Measurements from ENCODE around the gene OR1M1.
"Not testable (repeated sequence)": the region's sequence is repeated elsewhere in the genome, so short reads cannot be mapped to it uniquely, and the experiment has no call there.

The OR1M1 gene

DNA sequence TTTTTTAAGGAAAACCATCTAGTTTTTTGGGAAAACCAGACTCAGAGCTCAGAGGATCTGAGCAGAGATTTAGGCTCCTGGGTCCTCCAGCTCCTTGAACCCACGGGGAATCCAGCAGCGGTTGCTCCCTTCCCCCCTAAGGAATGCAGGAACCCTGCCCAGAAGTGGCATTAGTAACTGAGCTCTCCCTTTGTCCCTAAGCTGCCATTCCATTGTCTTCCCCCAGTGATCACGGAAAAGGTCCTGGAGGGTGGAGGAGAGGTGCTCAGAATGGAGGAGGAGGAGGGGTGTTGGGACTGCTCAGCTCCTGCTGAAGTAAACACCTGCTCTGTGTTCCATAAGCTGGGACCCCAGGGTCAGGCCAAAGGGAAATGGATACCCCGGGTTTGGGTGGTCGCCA is 16.8 kb upstream of the OR1M1 start:
- no peak overlapping the region for H3K4me3 ChIP-seq (ENCODE audit: low read length)
- no peak for DNase-seq (ENCODE audit: low read depth, low spot score)

DNA sequence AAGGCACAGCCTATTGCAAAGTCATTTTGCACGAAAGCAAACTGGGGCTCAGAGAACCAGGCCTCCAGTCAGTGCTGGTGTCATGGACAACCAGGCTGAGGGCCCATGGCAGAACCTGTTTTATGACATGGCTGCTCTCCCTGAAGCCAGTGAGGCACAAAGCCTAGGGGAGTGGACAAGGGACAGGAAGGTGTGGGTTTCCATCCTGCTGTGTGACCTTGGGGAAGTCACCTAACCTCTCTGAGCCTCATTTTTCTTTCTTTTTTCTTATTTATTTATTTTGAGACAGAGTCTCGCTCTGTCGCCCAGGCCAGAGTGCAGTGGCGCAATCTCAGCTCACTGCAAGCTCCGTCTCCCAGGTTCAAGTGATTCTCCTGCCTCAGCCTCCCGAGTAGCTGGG is 15.1 kb upstream of the OR1M1 start:
- not testable (repeated sequence) for DNase-seq (ENCODE audit: low read depth, low spot score); H3K4me3 ChIP-seq (ENCODE audit: low read length)

- no peak overlapping the region for H3K4me3 ChIP-seq (ENCODE audit: low read length)
- no peak for DNase-seq (ENCODE audit: low read depth, low spot score)
Observed at GRCh38 chr19:9073806-9074205, 13.1 kb upstream of the OR1M1 start.

DNA sequence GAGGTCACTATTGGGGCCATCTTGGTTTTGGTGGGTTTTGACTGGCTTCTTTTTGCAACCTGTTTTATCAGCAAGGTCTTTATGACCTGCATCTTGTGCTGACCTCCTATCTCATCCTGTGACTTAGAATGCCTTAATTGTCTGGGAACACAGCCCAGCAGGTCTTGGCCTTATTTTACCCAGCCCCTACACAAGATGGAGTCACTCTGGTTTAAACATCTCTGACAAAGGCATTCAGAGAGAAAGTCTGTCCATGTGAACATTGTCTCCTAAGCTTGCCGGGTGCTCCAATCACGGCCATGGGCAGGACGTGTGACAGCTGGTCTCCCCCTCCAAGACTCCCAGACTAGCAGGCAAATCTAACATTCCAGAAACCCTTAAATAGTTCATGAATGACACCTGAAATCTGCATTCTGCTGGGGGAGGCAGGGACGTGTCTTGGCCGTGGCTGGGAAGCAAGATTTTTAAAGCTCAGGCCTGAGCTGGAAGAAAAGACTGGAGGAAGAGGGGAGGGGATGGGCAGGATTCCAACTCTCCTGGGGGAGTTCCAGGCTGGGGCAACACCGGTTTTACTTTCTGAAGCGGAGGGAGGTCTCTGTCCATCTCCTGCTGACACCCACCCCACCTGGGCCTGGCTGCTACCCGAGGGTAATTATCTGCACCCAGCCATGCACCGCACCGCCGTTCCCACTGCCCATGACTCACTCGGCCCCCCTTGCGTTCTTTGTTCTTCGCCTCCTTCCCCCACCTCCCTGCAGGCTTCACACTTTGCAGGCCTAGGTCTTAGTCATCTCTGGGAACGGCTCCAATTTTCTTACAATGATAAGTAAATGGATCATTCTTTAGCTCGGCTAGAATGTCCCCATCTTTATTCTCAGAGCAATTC is 11.6 kb upstream of the OR1M1 start:
- no peak overlapping the region for H3K4me3 ChIP-seq (ENCODE audit: low read length)
- DNase-seq (ENCODE audit: low read depth, low spot score): no peak

GRCh38 chr19:9076901-9077300 is 10.0 kb upstream of the OR1M1 start:
- DNase-seq (ENCODE audit: low read depth, low spot score): no peak
- no peak overlapping the region for H3K4me3 ChIP-seq (ENCODE audit: low read length)

- no peak overlapping the region for H3K4me3 ChIP-seq (ENCODE audit: low read length)
- DNase-seq (ENCODE audit: low read depth, low spot score): no peak
Observed at GRCh38 chr19:9078651-9079050, 8.2 kb upstream of the OR1M1 start.

- H3K4me3 ChIP-seq (ENCODE audit: low read length): no peak within 1 kb of the TSS
- no peak for DNase-seq (ENCODE audit: low read depth, low spot score)
Observed at GRCh38 chr19:9107375-9107774, 20.5 kb downstream of the OR1M1 start, which contains the start of gene OR7G2. TSS of gene OR7G2 (minus strand) at chr19:9107475. CDS start at chr19:9103243, 4,232 bp downstream.

- no peak overlapping the region for H3K4me3 ChIP-seq (ENCODE audit: low read length)
- DNase-seq (ENCODE audit: low read depth, low spot score): no peak
Observed at GRCh38 chr19:9109959-9110358, 23.1 kb downstream of the OR1M1 start.

DNA sequence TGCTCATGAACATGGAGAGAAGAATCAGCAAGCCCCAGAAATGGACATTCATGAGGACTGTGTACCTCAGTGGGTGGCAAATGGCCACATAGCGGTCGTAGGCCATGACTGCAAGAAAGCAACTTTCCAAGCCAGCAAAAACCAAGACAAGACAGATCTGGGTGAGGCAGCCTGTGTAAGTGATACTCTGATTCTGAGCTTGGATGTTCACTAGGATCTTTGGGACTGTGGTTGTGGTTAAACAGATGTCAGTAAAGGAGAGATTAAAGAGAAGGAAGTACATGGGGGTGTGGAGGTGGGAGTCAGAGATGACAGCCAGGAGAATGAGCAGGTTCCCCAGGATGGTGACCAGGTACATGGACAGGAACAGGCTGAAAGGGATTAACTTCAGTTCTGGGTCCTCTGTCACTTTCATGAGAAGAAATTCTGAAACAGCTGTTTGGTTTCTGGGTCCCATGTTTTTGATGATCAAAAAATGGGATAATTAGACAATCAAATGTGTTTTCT is 28.5 kb downstream of the OR1M1 start, which contains the start of gene OR7G1:
Gene OR7G1, minus strand, starts transcription at position 457 of the 507 bp plus-strand sequence. Its CDS starts 0 bp downstream, at position 457.
- no peak for DNase-seq (ENCODE audit: low read depth, low spot score)

GRCh38 chr19:9116547-9116946 is 29.7 kb downstream of the OR1M1 start:
- no peak for DNase-seq (ENCODE audit: low read depth, low spot score)

More for the DNA sequence above, 28.5 kb downstream of the OR1M1 start, which contains the start of gene OR7G1:
- H3K4me3 ChIP-seq (ENCODE audit: low read length): no peak within 1 kb of the TSS

GRCh38 chr19:9126900-9127405 is 40.1 kb downstream of the OR1M1 start, which contains the start of gene OR7G3:
TSS of gene OR7G3 (minus strand) at chr19:9126950. CDS start at chr19:9126950, 0 bp downstream.
- no peak within 1 kb of the TSS for H3K4me3 ChIP-seq (ENCODE audit: low read length)
- DNase-seq (ENCODE audit: low read depth, low spot score): no peak

More at GRCh38 chr19:9116547-9116946, 29.7 kb downstream of the OR1M1 start:
- H3K4me3 ChIP-seq (ENCODE audit: low read length): no peak overlapping the region

DNA sequence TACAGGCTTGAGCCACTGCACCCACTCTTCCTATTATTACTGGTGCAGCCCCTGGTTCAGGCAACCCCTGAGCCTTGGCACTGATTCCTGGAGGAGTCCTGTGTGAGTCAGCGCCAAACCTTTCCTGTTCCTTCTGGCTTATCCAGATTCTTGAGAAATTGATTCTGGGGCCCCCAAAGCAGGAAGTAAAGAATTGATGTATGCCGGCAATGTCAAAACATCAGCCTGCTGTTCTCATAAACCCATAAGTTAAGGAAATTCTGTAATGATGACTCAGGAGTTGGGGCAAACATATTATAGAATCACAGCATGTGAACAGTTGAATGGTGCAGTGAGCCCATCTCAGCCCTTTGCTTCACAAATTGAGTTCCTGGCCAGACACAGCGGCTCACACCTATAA is 41.3 kb downstream of the OR1M1 start:
- DNase-seq (ENCODE audit: low read depth, low spot score): no peak
- H3K4me3 ChIP-seq (ENCODE audit: low read length): no peak overlapping the region

GRCh38 chr19:9130965-9131364 is 44.1 kb downstream of the OR1M1 start:
- no peak overlapping the region for H3K4me3 ChIP-seq (ENCODE audit: low read length)
- DNase-seq (ENCODE audit: low read depth, low spot score): peak; percentile 39

- no peak overlapping the region for H3K4me3 ChIP-seq (ENCODE audit: low read length)
- DNase-seq (ENCODE audit: low read depth, low spot score): no peak
Observed at GRCh38 chr19:9132422-9132821, 45.6 kb downstream of the OR1M1 start.

DNA sequence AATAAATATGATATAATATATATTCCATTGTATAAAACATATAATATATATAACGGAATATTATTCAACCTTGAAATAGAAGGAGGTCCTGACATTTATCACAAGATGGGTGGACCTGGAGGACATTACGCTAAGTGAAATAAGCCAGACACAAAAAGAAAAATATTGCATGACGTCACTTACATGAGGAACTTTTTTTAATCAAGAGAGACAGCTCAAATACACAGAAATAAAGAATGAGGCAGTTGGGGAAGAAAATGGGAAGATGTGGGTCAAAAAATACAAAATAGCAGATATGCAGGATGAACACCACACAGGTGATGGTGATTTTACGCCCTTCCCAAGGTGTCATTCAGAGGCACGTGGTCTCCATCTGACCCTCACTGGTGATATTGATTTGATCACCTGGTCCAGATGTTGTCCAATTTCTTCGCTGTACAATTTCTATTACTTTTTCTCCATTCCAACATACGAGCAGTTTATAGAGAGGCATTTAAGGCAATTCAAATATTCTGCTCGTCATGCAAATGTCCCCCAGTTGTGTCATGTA is 52.8 kb downstream of the OR1M1 start:
- H3K4me3 ChIP-seq (ENCODE audit: low read length): peak overlapping the region; percentile 99
- no peak for DNase-seq (ENCODE audit: low read depth, low spot score)

DNA sequence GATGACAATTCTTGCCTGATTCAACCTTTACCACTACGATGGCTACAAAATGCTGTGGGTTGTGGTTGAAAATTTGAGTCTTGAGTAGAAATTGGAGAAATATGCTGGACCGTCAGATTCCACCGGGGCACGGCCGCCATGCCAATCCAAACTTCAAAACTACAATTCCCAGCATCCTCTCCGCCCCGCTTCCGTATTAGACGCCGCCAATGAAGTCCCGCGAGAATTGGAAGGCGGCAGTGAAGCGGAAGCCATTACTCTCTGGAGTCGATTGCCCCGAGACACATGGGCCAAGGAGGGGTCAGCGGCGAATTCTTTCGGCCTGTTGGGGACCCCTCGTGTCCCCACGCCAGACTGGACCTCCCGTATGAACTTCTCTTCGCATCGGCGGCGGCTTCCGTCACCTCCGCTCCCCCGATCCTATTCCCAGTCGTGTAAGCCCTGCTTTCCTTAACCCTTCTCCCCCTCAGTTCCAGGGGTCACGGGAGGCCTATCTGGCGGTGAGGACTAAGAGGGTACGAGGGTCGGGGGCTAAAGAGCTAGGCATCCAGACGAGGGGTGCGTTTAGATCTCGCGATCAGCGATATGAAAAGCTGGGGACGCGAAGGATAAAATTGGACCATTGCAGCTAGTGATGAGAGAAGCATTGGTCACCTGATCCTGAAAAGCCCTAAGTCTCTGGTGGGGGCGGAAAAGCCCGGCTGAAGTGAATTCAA is 53.5 kb downstream of the OR1M1 start, which contains the start of gene ZNF317:
Gene ZNF317, plus strand, starts transcription at position 239 of the 716 bp plus-strand sequence. CDS start 15,620 bp downstream, outside the sequence.
- peak within 1 kb of the TSS; percentile 99 for H3K4me3 ChIP-seq (ENCODE audit: low read length)
- DNase-seq (ENCODE audit: low read depth, low spot score): peak; percentile 85

DNA sequence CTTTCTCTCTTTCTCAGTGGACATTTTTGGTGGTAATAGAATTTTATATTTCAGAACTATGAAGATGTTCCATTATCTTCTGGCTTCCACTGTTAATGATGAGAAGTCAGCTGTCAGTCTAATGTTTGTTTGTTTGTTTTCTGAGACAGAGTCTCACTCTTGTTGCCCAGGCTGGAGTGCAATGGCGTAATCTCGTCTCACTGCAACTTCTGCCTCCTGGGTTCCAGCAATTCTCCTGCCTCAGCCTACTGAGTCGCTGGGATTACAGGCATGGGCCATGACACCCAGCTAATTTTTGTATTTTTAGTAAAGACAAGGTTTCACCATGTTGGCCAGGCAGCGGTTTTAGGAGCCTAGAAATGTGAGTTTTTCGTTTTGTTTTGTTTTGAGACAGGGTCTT is 58.1 kb downstream of the OR1M1 start:
- DNase-seq (ENCODE audit: low read depth, low spot score): no peak

More for the DNA sequence above, 58.1 kb downstream of the OR1M1 start:
- no peak overlapping the region for H3K4me3 ChIP-seq (ENCODE audit: low read length)
